ENCODE results near the gene RPL10. TPM values are rescaled to one million over a fixed set of nuclear protein-coding genes. Genes with fewer than 3 reads are reported as not detected.

RPL10 gene
- total RNA-seq, 1 experiment from 2014 or later = 2,466 TPM

GRCh38 chrX:154431341-154431740 lies 33.2 kb downstream of the RPL10 start:
- H3K27me3 ChIP-seq (ENCODE audit: control insufficient read depth, insufficient read depth, low read length) = no peaks in the 10 kb centered on the region
- in situ Hi-C loops (cut with HindIII; ENCODE audit: low pct_unique_long_range_greater_than_20kb, low sequenced_read_pairs) = no loop called here
- peaks cover 26% of the 10 kb centered on the region for H3K4me1 ChIP-seq (ENCODE audit: control insufficient read depth, insufficient read depth, low read length)
- CTCF ChIA-PET = no interaction called here
- DNase-seq (ENCODE audit: low read depth, low spot score) = no peak
- intact Hi-C loops (cut with micrococcal nuclease; ENCODE audit: unreplicated experiment) = no loop called here
- H3K27ac ChIP-seq (ENCODE audit: low read length) = no peak overlapping the region
- TF ChIP-seq TCF7L2 (IDR thresholded peaks at IDR 0.05; ENCODE audit: low read depth, low read length) (no peak), POLR2AphosphoS5 (IDR thresholded peaks at IDR 0.05; ENCODE audit: low read depth, low read length) (no peak), SIN3A (IDR thresholded peaks at IDR 0.05; ENCODE audit: borderline replicate concordance, insufficient read depth, low read depth, low read length) (no peak), REST (IDR thresholded peaks at IDR 0.05; ENCODE audit: insufficient read depth in 1 of 2, low read depth in 2 of 2, low read length in 1 of 2) (no peak), CTCF (IDR thresholded peaks at IDR 0.05) (no peak)
- peaks cover 6% of the 10 kb centered on the region for H3K36me3 ChIP-seq (ENCODE audit: control insufficient read depth, insufficient read depth, low read length)
- ATAC-seq = no peak
- H3K4me3 ChIP-seq (ENCODE audit: low read depth in 2 of 2, low read length in 2 of 2) = no peak overlapping the region
- no TSS peak for BruUV-seq (replicated peaks)
- POLR2A ChIA-PET = interaction anchor here (0.6 kb wide), 1 partner anchor 84 kb away, joined by 3 read pairs; no protein-coding TSS in a partner anchor
- H3K9me3 ChIP-seq (ENCODE audit: control insufficient read depth, insufficient read depth, low read depth, low read length) = no peaks in the 10 kb centered on the region

- Histone ChIP-seq H3K9me3 (ENCODE audit: control insufficient read depth, insufficient read depth, low read depth, low read length) (no peaks in the 10 kb centered on the region), H3K4me3 (ENCODE audit: low read depth in 2 of 2, low read length in 2 of 2) (no peak overlapping the region), H3K27me3 (ENCODE audit: control insufficient read depth, insufficient read depth, low read length) (no peaks in the 10 kb centered on the region), H3K27ac (ENCODE audit: low read length) (no peak overlapping the region), H3K36me3 (ENCODE audit: control insufficient read depth, insufficient read depth, low read length) (peaks cover 6% of the 10 kb centered on the region), H3K4me1 (ENCODE audit: control insufficient read depth, insufficient read depth, low read length) (peaks cover 25% of the 10 kb centered on the region)
- TF ChIP-seq POLR2AphosphoS5 (IDR thresholded peaks at IDR 0.05; ENCODE audit: low read depth, low read length) = no peak
- TF ChIP-seq TCF7L2 (IDR thresholded peaks at IDR 0.05; ENCODE audit: low read depth, low read length) = no peak
- TF ChIP-seq CTCF (IDR thresholded peaks at IDR 0.05) = no peak
- no peak for TF ChIP-seq SIN3A (IDR thresholded peaks at IDR 0.05; ENCODE audit: borderline replicate concordance, insufficient read depth, low read depth, low read length)
- no peak for TF ChIP-seq REST (IDR thresholded peaks at IDR 0.05; ENCODE audit: insufficient read depth in 1 of 2, low read depth in 2 of 2, low read length in 1 of 2)
- ChIA-PET CTCF (no interaction called here), POLR2A (no interaction called here)
- ATAC-seq (no peak), DNase-seq (ENCODE audit: low read depth, low spot score) (no peak)
- no TSS peak for BruUV-seq (replicated peaks)
- in situ Hi-C loops (cut with HindIII; ENCODE audit: low pct_unique_long_range_greater_than_20kb, low sequenced_read_pairs) = no loop called here
- intact Hi-C loops (cut with micrococcal nuclease; ENCODE audit: unreplicated experiment) = no loop called here
Measured at GRCh38 chrX:154432210-154432609, 34.0 kb downstream of the RPL10 start.
